NCI-H2029 treated with DMSO at 0.1 percent for 48 hours (cell line): ENCODE measurements around the gene COA1.
"Not testable (repeated sequence)": the region's sequence is repeated elsewhere in the genome, so short reads cannot be mapped to it uniquely, and the experiment has no call there.

Source experiments
- DNase-seq: peaks from one replicate; lab custom pipeline; 2025; lab: John Stamatoyannopoulos, UW

Gene COA1

DNA sequence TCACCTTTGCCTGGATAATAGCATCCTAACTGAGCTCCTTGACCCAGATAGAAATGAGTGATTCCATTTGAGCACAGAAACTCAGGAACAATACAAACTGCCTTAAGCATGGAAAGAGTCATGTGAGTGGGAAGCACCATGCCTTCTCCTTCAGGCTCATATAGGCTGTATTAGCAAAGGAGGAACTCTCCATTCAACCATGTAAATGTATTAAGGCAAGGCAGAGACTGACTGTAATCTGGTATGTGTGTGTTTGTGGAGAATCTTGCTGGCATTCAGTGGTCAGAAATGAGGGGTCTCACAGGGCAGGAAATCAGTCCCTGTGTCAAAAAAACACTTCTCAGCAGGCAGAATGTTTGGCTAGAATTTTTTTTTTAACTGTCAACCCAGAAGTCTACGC is 40.2 kb downstream of the COA1 start:
- no peak for DNase-seq

DNA sequence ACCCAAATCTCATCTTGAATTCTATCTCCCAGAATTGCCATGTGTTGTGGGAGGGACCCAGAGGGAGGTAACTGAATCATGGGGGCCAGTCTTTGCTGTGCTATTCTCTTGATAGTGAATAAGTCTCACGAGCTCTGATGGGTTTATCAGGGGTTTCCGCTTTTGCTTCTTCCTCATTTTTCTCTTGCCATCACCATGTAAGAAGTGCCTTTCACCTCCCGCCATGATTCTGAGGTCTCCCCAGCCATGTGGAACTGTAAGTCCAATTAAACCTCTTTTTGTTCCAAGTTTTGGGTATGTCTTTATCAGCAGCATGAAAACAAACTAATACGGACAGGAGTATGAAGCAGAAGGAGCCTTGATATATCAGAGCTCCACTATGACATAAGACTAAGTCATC is 41.5 kb downstream of the COA1 start:
- DNase-seq: not testable (repeated sequence)

DNA sequence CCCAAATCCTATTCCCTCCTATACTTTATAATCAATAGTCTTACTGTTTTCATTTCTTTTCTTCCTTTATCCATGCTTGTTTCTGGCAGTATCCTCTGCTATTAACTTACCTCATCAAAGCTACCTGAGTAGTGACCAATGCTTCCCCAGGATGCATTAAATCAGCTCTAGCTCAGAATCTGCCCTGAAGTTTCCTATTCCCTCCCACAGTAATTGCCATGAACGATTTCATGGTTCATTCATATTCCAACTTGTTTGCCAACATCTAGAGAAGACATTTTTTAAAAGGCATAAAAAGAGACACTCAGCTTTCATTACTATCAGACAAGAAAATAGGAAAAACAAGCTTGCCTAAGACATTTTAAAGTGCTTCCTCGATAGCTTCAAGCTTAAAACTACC is 42.3 kb downstream of the COA1 start:
- no peak for DNase-seq

DNA sequence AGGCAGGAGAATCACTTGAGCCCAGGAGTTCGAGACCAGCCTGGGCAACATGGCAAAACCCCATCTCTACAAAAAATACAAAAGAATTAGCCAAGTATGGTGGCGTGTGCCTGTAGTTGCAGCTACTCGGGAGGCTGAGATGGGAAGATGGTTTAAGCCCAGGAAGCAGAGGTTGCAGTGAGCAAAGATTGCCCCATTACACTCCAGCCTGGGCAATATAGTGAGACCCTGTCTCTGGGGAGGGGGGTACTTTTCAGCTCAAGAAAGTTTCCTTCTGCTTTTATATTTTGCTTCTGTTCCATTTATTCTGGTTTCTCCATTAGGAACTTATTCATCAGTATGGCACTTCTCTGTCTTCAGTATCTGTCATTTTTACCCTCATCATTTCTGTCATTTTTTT is 48.6 kb downstream of the COA1 start:
- DNase-seq: no peak

GRCh38 chr7:43679210-43680068 is 49.9 kb downstream of the COA1 start:
- DNase-seq: no peak

DNA sequence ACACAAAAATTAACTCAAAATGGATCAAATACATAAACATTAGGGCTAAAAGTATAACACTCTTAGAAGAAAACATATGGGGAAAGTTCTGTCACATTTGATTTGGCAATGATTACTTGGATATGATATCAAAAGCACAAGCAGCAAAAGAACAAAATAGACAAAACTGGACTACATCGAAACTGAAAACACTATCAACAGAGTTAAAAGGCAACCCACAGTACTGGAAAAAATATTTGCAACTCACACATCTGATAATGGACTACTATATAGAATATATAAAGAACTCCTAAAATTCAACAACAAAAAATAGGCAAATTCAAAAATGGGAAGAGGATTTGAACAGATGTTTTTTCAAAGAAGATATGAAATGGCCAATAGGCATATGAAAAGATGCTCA is 51.0 kb downstream of the COA1 start:
- no peak for DNase-seq

- DNase-seq: no peak
These were observed 51.5 kb downstream of the COA1 start for GRCh38 chr7:43677864-43678263.

GRCh38 chr7:43674559-43675436 is 54.5 kb downstream of the COA1 start:
- DNase-seq: no peak

GRCh38 chr7:43673243-43673976 is 55.9 kb downstream of the COA1 start:
- not testable (repeated sequence) for DNase-seq

DNA sequence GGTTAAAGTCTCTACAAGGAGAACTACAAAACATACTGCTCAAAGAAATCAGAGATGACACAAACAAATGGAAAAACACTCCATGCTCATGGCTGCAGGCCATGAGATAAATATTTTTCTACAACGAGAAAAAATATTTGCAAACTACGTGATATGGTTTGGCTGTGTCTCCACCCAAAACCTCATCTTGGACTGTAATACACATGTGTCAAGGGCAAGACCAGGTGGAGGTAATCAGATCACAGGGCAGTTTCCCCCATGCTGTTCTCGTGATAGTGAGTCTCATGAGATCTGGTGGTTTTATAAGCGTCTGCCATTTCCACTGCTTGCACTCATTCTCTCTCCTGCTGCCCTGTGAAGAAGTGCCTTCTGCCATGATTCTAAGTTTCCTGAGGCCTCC is 57.8 kb downstream of the COA1 start:
- no peak for DNase-seq

DNA sequence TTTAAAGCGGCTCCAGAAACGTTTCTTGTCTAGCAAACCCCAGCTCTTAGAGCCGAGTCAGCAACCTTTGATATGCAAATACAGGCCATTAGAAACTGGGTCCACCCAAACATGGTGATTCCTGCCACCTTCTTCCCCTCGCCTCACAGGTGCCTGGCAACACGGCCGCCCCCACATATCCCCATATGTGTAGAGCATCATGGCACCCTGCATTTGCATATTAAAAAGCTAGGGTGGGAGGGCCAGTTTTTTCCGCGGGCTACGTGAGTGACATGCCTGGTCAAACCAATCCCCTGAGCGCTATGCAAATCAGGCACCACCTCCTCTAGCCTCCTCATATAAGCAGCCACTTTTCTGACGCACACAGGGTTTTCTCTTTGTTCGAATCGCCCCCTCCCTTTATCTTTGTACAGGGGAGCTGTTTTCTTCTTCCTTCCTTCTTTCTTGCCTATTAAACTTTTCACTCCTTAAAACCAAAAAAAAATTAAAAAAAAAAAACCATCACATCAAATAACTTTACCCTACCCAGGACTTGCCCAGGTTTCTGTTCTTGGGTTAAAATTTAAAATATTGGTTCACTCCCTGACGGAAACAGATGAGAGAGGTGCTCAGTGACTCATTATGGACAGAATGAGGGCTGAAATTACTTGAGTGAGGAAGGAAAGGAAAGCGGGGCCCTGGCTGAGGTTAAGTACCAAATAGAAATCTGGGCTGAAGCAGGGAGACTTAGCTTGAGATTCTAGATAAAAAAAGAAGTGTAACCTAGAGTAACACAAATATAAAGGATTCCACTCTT is 59.8 kb downstream of the COA1 start:
- no peak for DNase-seq

DNA sequence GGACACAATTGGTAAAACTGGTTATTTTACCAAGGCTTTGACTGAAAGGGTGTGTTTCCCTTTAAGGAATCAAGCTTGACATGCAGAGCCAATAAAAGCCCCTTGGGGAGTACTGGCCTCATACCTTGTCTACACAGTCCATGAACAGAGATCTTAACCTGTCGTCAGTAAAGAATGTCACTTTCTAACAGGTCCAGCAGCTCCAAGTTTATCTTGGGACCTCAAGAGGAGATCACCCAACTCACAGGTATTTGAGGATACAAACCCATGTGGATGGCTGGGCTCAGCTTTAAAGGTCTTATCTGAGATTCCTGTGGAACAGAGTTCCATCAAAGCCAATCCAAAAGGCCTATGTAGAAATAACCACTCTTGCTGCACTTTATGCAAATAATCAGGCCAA is 61.3 kb downstream of the COA1 start:
- DNase-seq: no peak

DNA sequence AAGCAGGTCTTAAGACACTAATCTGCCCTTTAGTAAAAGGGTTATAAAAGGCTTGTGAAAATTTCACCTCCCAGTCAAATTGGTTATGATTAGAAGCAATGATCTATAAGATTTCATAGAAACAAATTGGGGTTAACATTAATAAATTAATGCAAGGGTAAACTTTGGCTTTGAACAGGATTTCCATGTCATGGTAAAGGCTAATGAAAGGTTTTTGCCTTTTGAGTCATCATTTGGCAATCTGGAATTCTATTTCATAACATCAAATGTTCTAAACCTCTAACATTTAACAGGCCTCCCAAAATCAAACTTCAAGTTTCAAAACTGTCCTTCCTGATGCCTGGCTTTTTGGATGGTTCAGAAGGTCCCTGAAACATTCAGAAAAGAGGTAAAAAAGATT is 62.4 kb downstream of the COA1 start:
- DNase-seq: no peak

- DNase-seq: no peak
These were observed 64.6 kb downstream of the COA1 start for GRCh38 chr7:43664681-43665080.

GRCh38 chr7:43660141-43660540 is 69.2 kb downstream of the COA1 start:
- DNase-seq: no peak

DNA sequence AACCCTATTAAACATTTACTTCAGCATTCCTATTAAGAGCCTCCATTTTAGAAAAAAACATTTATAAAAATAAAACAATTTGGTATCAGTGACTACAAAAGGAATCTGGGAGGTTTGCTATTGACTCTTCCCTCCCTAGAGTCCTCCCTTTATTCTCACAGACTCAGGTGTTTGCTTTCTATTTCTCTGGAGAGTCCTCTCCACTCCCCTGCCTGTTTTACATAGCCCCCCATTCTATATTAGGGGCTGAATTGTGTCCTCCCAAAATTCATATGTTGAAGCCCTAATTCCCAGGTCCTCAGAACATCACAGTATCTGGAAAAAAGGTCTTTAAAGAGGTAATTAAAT is 69.8 kb downstream of the COA1 start:
- DNase-seq: no peak

GRCh38 chr7:43658718-43659548 is 70.4 kb downstream of the COA1 start:
- DNase-seq: no peak

DNA sequence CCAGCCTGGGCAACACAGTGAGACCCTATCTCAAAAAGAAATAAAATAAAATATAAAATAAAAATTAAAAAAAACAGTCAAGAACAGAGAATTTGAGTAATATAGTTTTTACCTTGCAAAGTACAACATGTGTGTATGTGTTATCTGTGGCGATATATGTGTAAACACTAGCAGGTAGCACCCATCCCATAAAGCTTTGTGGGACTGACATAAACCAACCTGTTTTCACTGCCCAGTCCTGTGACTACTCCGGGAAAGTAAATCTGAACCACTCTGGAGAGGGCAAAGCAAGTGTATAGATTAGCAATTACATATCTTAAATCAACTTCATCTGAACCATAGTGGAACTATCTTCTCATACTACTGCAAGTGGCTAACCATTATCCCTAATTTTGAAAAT is 72.3 kb downstream of the COA1 start:
- DNase-seq: no peak

DNA sequence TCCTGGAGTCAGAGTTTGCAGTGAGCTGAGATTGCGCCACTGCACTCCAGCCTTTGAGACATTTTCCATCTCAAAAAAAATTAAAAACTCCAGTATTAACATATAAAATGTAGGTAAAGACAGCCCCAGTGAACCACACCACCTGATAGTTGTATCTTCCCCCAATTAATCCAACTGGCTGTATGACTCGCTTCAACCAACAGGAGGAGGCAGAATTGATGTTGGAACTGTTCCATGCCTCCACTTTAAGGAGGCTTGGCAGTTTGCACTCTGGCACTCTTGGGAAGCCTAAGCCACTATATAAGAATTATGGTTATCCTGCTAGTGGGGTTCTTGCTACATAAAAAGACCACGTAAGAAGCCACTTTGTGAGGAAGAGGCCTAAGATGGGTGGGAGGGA is 73.7 kb downstream of the COA1 start:
- no peak for DNase-seq

DNA sequence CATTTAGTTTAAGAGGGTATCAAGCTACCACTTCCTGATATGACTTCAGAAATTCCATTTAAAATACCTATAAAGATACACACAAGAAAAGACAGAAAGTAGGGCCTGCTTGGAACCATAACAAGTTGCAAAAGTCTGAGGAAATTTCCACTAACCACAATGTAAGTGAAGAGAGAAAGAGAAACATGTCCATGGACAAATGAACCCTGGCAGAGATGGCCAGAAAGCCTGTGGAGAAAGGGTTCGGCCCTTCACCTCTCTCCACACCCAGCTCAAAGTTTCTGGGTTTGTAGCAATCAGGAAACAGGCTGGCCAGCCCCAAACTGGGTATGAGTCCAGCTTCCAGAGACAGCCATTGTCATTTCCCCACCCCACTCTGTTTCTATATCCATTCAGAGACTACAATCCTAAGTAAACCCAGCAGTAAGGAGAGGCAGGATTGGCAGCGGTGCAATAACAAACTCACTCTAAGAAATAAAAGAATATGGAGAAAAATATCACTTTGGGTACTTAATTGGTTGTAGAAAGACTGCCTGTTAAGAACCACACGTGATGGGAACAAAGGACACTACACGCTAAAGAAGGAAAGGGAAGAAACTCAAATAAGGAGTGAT is 75.3 kb downstream of the COA1 start:
- no peak for DNase-seq
